HL-60 (cell line): Measurements from ENCODE around the gene SLC35E4.

Source experiments
- GABPA ChIP-seq: IDR thresholded peaks from 2 replicates; pipeline ENCODE4 v1.6.1; 2012; ENCODE audit warnings: low read depth
- POLR2AphosphoS5 ChIP-seq: IDR thresholded peaks from 2 replicates; pipeline ENCODE4 v1.6.1; 2012; ENCODE audit warnings: low read depth
- SPI1 ChIP-seq: IDR thresholded peaks from 2 replicates; pipeline ENCODE4 v1.6.1; 2012; ENCODE audit warnings: low read depth, mild to moderate bottlenecking, borderline replicate concordance
- TF ChIP-seq, protein P1 (sequence below): IDR thresholded peaks from one replicate; pipeline ENCODE4 v1.5.1; 2011; ENCODE audit warnings: low read length, control low read depth, inconsistent platforms; ENCODE audit not compliant: insufficient read depth
- TF ChIP-seq, protein P2 (sequence below): IDR thresholded peaks from 2 replicates; pipeline ENCODE4 v1.6.1; 2012; ENCODE audit warnings: low read depth; ENCODE audit not compliant: insufficient replicate concordance

DNA sequence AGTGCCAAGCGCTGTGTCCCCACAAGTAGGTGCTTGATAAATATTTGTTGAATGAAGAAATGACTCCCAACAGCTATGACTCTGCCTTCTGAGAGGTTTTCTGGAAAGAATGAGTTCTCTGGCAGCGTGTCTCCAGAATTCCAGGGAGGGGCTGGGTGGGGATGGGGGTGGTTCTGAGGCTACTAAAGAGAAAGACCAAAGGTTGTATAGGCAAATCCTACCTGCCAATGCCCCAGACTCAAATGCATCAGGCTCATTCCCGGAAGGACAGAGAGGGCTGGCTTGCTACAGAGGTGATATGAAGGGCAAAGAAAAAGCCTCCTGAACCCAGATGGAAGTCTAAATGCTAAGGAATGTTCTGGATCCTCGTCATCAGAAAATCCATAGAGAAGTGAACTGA is 30.2 kb downstream of the SLC35E4 start:
- TF ChIP-seq, protein P1, sequence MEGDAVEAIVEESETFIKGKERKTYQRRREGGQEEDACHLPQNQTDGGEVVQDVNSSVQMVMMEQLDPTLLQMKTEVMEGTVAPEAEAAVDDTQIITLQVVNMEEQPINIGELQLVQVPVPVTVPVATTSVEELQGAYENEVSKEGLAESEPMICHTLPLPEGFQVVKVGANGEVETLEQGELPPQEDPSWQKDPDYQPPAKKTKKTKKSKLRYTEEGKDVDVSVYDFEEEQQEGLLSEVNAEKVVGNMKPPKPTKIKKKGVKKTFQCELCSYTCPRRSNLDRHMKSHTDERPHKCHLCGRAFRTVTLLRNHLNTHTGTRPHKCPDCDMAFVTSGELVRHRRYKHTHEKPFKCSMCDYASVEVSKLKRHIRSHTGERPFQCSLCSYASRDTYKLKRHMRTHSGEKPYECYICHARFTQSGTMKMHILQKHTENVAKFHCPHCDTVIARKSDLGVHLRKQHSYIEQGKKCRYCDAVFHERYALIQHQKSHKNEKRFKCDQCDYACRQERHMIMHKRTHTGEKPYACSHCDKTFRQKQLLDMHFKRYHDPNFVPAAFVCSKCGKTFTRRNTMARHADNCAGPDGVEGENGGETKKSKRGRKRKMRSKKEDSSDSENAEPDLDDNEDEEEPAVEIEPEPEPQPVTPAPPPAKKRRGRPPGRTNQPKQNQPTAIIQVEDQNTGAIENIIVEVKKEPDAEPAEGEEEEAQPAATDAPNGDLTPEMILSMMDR, result no peak
- no peak for TF ChIP-seq POLR2AphosphoS5
- TF ChIP-seq, protein P2, sequence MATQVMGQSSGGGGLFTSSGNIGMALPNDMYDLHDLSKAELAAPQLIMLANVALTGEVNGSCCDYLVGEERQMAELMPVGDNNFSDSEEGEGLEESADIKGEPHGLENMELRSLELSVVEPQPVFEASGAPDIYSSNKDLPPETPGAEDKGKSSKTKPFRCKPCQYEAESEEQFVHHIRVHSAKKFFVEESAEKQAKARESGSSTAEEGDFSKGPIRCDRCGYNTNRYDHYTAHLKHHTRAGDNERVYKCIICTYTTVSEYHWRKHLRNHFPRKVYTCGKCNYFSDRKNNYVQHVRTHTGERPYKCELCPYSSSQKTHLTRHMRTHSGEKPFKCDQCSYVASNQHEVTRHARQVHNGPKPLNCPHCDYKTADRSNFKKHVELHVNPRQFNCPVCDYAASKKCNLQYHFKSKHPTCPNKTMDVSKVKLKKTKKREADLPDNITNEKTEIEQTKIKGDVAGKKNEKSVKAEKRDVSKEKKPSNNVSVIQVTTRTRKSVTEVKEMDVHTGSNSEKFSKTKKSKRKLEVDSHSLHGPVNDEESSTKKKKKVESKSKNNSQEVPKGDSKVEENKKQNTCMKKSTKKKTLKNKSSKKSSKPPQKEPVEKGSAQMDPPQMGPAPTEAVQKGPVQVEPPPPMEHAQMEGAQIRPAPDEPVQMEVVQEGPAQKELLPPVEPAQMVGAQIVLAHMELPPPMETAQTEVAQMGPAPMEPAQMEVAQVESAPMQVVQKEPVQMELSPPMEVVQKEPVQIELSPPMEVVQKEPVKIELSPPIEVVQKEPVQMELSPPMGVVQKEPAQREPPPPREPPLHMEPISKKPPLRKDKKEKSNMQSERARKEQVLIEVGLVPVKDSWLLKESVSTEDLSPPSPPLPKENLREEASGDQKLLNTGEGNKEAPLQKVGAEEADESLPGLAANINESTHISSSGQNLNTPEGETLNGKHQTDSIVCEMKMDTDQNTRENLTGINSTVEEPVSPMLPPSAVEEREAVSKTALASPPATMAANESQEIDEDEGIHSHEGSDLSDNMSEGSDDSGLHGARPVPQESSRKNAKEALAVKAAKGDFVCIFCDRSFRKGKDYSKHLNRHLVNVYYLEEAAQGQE, result no peak
- no peak for TF ChIP-seq GABPA
- TF ChIP-seq SPI1, result no peak
